ENCODE measurements around the gene ZNF467. TPM values are rescaled to one million over a fixed set of nuclear protein-coding genes. Genes with fewer than 3 reads are reported as not detected.

The ZNF467 gene
- total RNA-seq, 1 experiment from 2014 or later = not detected

DNA sequence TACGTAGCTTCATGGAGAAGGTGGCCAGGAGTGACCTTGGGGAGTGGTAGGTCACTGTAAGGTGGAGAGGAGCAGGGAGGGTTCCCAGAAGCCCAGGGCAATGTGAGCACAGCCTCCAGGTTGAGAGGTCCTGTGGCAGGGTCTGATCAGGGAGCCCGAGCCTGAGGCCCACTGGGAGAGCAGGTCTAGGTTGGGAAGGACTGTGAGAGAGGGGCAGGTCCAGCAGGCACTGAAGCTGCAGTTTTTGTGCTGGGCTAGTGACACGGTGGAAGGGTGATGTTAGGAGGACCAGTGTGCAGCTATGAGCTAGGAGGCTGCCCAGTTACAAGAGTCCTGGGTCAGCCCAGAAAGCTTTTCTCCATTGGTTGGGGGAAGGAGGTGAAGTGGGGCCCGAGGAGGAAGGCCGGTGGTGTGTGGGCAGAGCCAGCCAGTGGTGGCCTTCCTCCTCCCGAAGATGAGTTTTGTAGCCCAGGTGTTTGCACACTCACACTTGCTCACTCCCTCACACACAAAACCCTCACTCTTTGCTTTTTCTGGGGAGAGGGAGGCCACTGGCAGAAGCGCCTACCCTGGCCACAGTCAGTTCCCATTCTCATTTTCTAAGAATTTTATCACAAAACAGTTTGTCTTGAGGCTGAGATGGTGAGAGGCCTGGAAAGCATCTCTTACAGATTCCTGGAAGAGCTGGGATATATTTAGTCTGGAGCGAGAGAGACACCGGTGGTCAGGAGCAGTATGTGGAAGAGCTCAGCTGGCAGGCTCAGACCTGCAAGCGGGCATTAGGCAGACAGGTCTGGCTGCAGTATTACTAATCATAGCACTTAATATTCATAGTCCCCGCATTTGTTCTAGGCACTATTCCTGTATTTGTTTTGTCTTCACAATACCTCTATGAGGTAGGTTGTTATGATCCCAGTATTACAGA lies 57.1 kb downstream of the ZNF467 start:
- no peak for DNase-seq (ENCODE audit: low read depth)

DNA sequence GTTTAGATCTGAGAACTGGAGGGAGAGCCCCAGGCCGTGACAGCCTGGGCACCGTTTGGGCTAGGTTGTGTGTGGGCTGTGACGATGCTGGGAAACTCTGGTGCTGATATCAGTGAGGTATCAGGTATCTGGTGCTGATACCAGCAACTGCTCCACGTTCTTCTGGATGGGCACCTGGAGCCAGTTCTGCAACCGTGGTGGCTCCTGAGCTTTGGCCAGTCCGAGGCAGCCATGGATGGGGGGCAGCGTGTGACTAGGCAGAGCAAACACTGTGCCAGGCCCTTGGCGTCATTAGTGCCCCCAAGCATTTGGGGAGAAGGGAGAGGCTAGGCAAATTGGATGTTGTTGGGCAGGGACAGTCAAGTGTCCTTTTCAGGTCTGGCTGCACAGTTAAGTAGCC lies 57.9 kb downstream of the ZNF467 start:
- DNase-seq (ENCODE audit: low read depth) = no peak

GRCh38 chr7:149714910-149715471 lies 58.4 kb downstream of the ZNF467 start:
- no peak for DNase-seq (ENCODE audit: low read depth)

Other genes starting within 250 kb of the ZNF467 start
- gene ZNF862, start 64.8 kb upstream of the ZNF467 start, total RNA-seq (2014; rRNA removed) = 3.0 and 11.8 TPM in 2 replicates
- gene ATP6V0E2, start 100.4 kb upstream of the ZNF467 start, total RNA-seq (2014; rRNA removed) = 3.8 and 6.9 TPM in 2 replicates

Data from LHCN-M2 (cell line).